ENCODE results near the gene SLFN14. TPM values are rescaled to one million over a fixed set of nuclear protein-coding genes. Genes with fewer than 3 reads are reported as not detected.
"Not testable (repeated sequence)": the region's sequence is repeated elsewhere in the genome, so short reads cannot be mapped to it uniquely, and the experiment has no call there.

The SLFN14 gene
- polyA plus RNA-seq, 2 of the 4 experiments (the other 2 are of a cell fraction): not detected

GRCh38 chr17:35519906-35520442 lies 40.6 kb downstream of the SLFN14 start:
- Histone ChIP-seq H3K4me1 (no peaks in the 10 kb centered on the region), H3K4me3 (no peak overlapping the region), H3K9me3 (no peaks in the 10 kb centered on the region), H3K4me2 (no peak overlapping the region), H3K27ac (no peak overlapping the region)
- POLR2A ChIA-PET: no interaction called here
- no peak for DNase-seq (ENCODE audit: low read depth in 1 of 2, low spot score in 1 of 2)
- no peak for ATAC-seq
- CTCF ChIA-PET: interaction anchor here (0.6 to 2.6 kb wide), 3 partner anchors 206 to 349 kb away, joined by 3 to 13 read pairs (median 4); no protein-coding TSS in a partner anchor
- no peak for FAIRE-seq
- TF ChIP-seq POLR2A (IDR thresholded peaks at IDR 0.05; ENCODE audit: low read length) (no peak), FOXS1 (CRISPR knock-in tag; IDR thresholded peaks at IDR 0.05) (no peak), FOSB (CRISPR knock-in tag; IDR thresholded peaks at IDR 0.05) (no peak)
- WGBS (ENCODE audit: missing lambda C conversion rate): 53% methylated on average over 8 of the region's 8 CpGs

DNA sequence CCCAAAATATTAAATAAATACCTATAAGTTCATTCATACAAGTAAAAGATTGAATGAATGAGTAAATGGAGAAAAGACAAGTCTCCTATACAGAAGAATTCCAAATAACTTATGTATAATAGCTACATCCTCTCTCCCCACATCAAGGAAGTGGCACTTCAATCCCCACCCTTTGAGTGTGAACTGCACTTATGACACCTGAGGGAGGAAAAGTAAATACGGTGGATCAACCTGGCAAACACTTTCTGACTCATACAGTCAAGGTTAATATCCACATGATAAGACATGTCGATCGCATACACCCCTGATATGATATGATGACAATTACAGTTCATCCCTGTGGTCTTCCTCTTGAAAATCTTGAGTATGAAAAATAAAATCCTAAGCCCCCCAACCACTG lies 41.2 kb downstream of the SLFN14 start:
- TF ChIP-seq MAFK (IDR thresholded peaks at IDR 0.05; ENCODE audit: partially characterized antibody): no peak
- no peak for TF ChIP-seq HEYL (CRISPR knock-in tag; IDR thresholded peaks at IDR 0.05)
- TF ChIP-seq EHF (CRISPR knock-in tag; IDR thresholded peaks at IDR 0.05): no peak
- no peak for TF ChIP-seq ZNF302 (CRISPR knock-in tag; IDR thresholded peaks at IDR 0.05)
- no peak for TF ChIP-seq CHD4 (IDR thresholded peaks at IDR 0.05; ENCODE audit: borderline replicate concordance)
- TF ChIP-seq TFCP2L1 (CRISPR knock-in tag; IDR thresholded peaks at IDR 0.05): no peak
- TF ChIP-seq, protein P1, sequence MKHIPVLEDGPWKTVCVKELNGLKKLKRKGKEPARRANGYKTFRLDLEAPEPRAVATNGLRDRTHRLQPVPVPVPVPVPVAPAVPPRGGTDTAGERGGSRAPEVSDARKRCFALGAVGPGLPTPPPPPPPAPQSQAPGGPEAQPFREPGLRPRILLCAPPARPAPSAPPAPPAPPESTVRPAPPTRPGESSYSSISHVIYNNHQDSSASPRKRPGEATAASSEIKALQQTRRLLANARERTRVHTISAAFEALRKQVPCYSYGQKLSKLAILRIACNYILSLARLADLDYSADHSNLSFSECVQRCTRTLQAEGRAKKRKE (CRISPR knock-in tag; IDR thresholded peaks at IDR 0.05; ENCODE audit: low read depth): no peak
- TF ChIP-seq NFE2L2 (conservative IDR thresholded peaks at IDR 0.05; ENCODE audit: low read length): no peak
- no peak for TF ChIP-seq FOSL2 (IDR thresholded peaks at IDR 0.05)
- no peak for TF ChIP-seq FOSL2 (CRISPR knock-in tag; IDR thresholded peaks at IDR 0.05)
- no peak for TF ChIP-seq ZSCAN20 (CRISPR knock-in tag; IDR thresholded peaks at IDR 0.05)
- TF ChIP-seq ZC3H11A (IDR thresholded peaks at IDR 0.05): no peak
- no peak for TF ChIP-seq EP300 (IDR thresholded peaks at IDR 0.05)
- no peak for TF ChIP-seq HOXB5 (CRISPR knock-in tag; IDR thresholded peaks at IDR 0.05)
- Histone ChIP-seq H3K4me1 (0 out of 3 replicates have a peak, but pooled peaks cover 2% of the 10 kb centered on the region), H3K27ac (no peak overlapping the region), H3K9me3 (no peaks in the 10 kb centered on the region), H3K4me3 (no peak overlapping the region), H3K4me2 (no peak overlapping the region)
- POLR2A ChIA-PET: no interaction called here
- no peak for DNase-seq (ENCODE audit: low read depth in 1 of 2, low spot score in 1 of 2)
- FAIRE-seq: no peak
- no peak for ATAC-seq
- CTCF ChIA-PET: interaction anchor here (0.6 to 1.1 kb wide), 3 partner anchors 268 to 349 kb away, joined by 3 to 4 read pairs (median 4); no protein-coding TSS in a partner anchor
- WGBS (ENCODE audit: missing lambda C conversion rate): 43% methylated on average over 3 of the region's 3 CpGs

GRCh38 chr17:35518431-35518830 lies 42.2 kb downstream of the SLFN14 start:
- ATAC-seq; H3K27ac ChIP-seq; H3K4me2 ChIP-seq; POLR2A ChIA-PET; H3K4me3 ChIP-seq; H3K4me1 ChIP-seq; DNase-seq (ENCODE audit: low read depth in 1 of 2, low spot score in 1 of 2); FAIRE-seq; H3K9me3 ChIP-seq: not testable (repeated sequence)
- CTCF ChIA-PET: interaction anchor here (0.6 to 1.0 kb wide), 2 partner anchors 34 to 271 kb away, joined by 3 to 4 read pairs; no protein-coding TSS in a partner anchor
- WGBS (ENCODE audit: missing lambda C conversion rate): 30% methylated on average over 5 of the region's 5 CpGs

GRCh38 chr17:35515027-35515426 lies 45.6 kb downstream of the SLFN14 start:
- no peak for DNase-seq (ENCODE audit: low read depth in 1 of 2, low spot score in 1 of 2)
- FAIRE-seq: no peak
- Histone ChIP-seq H3K9me3 (0 out of 3 replicates have a peak, but pooled peaks cover under 1% of the 10 kb centered on the region), H3K4me3 (no peak overlapping the region), H3K4me1 (0 out of 3 replicates have a peak, but pooled peaks cover 4% of the 10 kb centered on the region), H3K27ac (no peak overlapping the region), H3K4me2 (no peak overlapping the region)
- TF ChIP-seq HEYL (CRISPR knock-in tag; IDR thresholded peaks at IDR 0.05) (no peak), RAD21 (conservative IDR thresholded peaks at IDR 0.05 in 1 of 2, IDR thresholded peaks at IDR 0.05 in 1 of 2) (no peak), SMC3 (IDR thresholded peaks at IDR 0.05) (no peak), MAZ (IDR thresholded peaks at IDR 0.05; ENCODE audit: borderline replicate concordance, low read depth, low read length) (no peak), ZC3H11A (IDR thresholded peaks at IDR 0.05) (no peak), FOSL2 (IDR thresholded peaks at IDR 0.05) (no peak), FOSL2 (CRISPR knock-in tag; IDR thresholded peaks at IDR 0.05) (no peak), POLR2AphosphoS2 (conservative IDR thresholded peaks at IDR 0.05; ENCODE audit: low read length) (no peak), EHMT2 (IDR thresholded peaks at IDR 0.05; ENCODE audit: low read depth) (no peak), ESRRA (IDR thresholded peaks at IDR 0.05; ENCODE audit: borderline replicate concordance, low read length) (no peak), HOXB5 (CRISPR knock-in tag; IDR thresholded peaks at IDR 0.05) (no peak), HOXA7 (CRISPR knock-in tag; IDR thresholded peaks at IDR 0.05) (no peak), PHF8 (IDR thresholded peaks at IDR 0.05; ENCODE audit: borderline replicate concordance, low read depth) (no peak), E2F6 (IDR thresholded peaks at IDR 0.05; ENCODE audit: borderline replicate concordance, low read depth) (no peak), SREBF2 (IDR thresholded peaks at IDR 0.05) (no peak), ZSCAN20 (CRISPR knock-in tag; IDR thresholded peaks at IDR 0.05) (no peak)
- WGBS (ENCODE audit: missing lambda C conversion rate): 72% methylated on average over 21 of the region's 21 CpGs
- CTCF ChIA-PET: interaction anchor here (1.5 kb wide), 1 partner anchor 11 kb away, joined by 5 read pairs; no protein-coding TSS in a partner anchor
- POLR2A ChIA-PET: no interaction called here
- ATAC-seq: no peak
